ENCODE results near the gene ABHD4.
"Not testable (repeated sequence)": the region's sequence is repeated elsewhere in the genome, so short reads cannot be mapped to it uniquely, and the experiment has no call there.

ABHD4 gene

DNA sequence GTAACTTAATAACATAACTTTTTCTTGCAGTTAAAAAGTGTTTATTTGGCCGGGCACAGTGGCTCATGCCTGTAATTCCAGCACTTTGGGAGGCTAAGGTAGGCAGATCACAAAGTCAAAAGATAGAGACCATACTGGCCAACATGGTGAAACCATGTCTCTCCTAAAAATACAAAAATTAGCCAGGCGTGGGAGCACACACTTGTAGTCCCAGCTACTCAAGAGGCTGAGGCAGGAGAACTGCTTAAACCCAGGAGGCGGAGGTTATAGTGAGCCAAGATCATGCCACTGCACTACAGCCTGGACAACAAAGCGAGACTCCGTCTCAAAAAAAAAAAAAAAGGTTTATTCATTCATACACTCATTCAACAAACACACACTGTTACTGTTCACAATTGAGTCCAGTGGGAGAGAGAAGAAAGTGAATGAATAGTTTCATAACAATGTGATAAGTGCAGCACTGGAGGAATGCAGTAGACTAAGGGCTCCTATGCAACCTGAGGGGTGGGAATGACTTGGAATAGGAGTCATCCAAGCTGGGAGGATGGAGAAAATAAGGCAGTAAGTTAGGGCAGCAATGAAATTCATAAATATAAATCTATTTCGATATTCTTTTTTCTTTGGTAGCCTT, 28.9 kb upstream of the ABHD4 start:
- ATAC-seq (replicated peaks) (no peak), DNase-seq (no peak)
- Mint-ChIP-seq H3K36me3 (peaks cover 48 to 60% of the 10 kb centered on the region in 2 donors), H3K27me3 (no peaks in the 10 kb centered on the region), H3K27ac (peak overlapping the region; percentile 95), H3K4me1 (peaks cover 44 to 78% of the 10 kb centered on the region in 2 donors), H3K4me3 (peak overlapping the region; percentile 71 to 73), H3K9me3 (no peaks in the 10 kb centered on the region)

DNA sequence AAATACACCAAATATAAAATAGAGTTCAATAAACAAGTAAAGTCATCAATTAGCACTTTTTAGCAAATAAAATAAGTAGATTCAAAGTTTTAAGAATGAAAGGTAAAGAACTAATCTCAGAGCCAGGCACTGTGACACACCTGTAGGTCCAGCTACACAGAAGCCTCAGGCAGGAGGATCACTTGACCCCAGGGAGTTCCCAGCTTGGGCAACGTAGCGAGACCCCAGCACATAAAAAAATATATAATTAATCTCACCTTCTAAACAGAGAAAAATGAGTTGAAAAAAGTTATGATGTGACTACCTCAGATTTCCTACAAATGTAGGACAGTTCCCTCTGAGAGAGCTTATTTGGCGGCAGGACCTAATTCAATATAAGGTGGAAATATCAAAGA, 28.4 kb upstream of the ABHD4 start:
- Mint-ChIP-seq H3K4me1 (peaks cover 41 to 75% of the 10 kb centered on the region in 2 donors), H3K27me3 (no peaks in the 10 kb centered on the region), H3K36me3 (peaks cover 48 to 60% of the 10 kb centered on the region in 2 donors), H3K27ac (peak overlapping the region; percentile 81), H3K4me3 (peak overlapping the region; percentile 73 to 74), H3K9me3 (no peaks in the 10 kb centered on the region)
- peak in 1 of 2 donors; percentile 1 for ATAC-seq (replicated peaks)
- no peak for DNase-seq

DNA sequence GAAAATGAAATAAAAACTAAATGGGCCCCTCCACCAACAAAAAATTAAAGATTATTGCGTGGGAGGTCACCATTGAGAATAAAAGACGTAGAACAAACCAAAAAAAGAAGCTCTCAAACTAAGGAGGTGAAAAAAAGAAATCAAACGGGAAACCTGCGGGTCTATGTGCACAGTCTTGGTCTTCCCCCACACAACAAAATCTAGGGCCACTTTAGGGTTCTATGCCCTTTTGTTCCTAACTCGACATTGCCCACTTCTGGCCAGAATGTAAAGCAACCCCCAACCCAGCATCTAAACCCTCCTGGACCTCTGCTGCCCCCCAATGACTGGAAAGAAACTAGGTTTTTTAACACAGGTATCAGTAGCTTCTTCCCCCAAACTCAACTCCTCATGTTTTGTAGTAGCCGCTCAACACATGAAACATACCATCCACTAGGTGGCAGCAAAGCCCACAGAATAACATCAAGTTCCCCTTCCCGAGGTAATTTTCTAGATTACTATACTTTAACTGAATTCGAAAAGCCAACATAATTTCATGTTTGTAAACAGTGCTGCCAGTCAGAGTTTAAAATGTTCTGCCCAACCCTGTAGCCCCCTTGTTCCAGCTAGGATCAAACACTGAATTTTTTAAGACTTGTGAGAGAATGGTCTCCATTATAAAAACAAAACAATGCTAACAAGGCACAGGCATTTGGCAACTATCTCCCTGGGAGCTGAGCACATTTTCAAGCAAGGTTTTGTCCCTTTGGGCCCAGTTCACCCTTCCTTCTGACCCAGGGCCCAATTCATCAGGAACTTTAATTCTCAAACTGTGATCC, 27.8 kb upstream of the ABHD4 start:
- peak; percentile 86 to 87 for ATAC-seq (replicated peaks)

DNA sequence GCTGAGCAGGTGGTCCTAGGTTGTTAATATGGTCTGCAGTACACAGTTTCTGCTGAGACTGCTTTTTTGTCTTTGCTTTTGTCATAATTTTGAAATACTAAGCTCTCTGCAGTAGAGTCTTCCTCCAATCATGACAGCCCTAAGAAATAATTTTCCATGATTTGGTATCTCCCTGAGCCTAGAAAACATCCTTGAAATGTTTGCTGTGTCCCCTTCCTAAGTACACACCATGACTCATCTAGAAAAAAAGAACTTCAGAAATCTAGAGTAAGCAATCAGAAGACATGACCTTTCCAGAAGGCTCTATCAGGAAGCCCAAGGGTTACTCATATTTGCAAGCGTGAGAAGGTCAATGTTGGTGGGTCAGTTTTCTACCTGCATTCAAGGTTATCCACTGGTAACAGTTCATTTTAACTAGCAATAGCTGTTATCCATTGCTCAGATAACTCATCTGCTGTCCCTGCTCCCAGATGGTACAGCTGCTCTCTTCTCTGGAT, 25.5 kb upstream of the ABHD4 start:
- Mint-ChIP-seq H3K4me3 (no peak overlapping the region), H3K9me3 (no peaks in the 10 kb centered on the region), H3K27ac (peak overlapping the region; percentile 21), H3K4me1 (peaks cover 31 to 68% of the 10 kb centered on the region in 2 donors), H3K36me3 (peaks cover 57 to 60% of the 10 kb centered on the region in 2 donors), H3K27me3 (no peaks in the 10 kb centered on the region)
- peak in 1 of 2 donors; percentile 20 for ATAC-seq (replicated peaks)
- DNase-seq, result no peak

More for the DNA sequence above, 27.8 kb upstream of the ABHD4 start:
- DNase-seq, result peak; percentile 89
- Mint-ChIP-seq H3K36me3 (peaks cover 45 to 57% of the 10 kb centered on the region in 2 donors), H3K27me3 (no peaks in the 10 kb centered on the region), H3K9me3 (no peaks in the 10 kb centered on the region), H3K4me1 (peaks cover 35 to 69% of the 10 kb centered on the region in 2 donors), H3K27ac (peak overlapping the region; percentile 81), H3K4me3 (peak overlapping the region; percentile 27 to 74)

DNA sequence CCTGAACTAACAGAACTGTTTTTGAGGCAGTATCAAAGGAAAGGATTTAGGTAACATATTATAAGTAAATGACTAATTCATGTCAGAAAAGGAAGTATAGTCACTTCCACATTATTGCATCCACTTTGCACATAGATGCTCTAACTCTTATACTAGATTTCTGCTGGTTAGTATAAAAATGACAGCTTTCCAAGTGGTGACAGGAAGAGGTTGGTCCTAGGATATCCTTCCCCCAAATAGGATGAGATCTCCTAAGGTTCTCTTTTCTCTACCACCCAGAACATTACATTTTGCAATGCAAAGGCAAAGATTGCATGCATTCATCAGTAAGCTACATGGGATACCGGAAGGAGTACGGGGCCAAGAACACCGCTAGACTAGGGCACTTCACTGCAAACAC, 24.3 kb upstream of the ABHD4 start:
- H3K4me1 Mint-ChIP-seq, result peaks cover 24 to 67% of the 10 kb centered on the region in 2 donors
- peaks cover 57% of the 10 kb centered on the region in 2 donors for H3K36me3 Mint-ChIP-seq
- ATAC-seq (replicated peaks) (no peak), DNase-seq (no peak)
- no peaks in the 10 kb centered on the region for H3K9me3 Mint-ChIP-seq
- no peak overlapping the region for H3K27ac Mint-ChIP-seq
- H3K4me3 Mint-ChIP-seq, result no peak overlapping the region
- no peaks in the 10 kb centered on the region for H3K27me3 Mint-ChIP-seq

DNA sequence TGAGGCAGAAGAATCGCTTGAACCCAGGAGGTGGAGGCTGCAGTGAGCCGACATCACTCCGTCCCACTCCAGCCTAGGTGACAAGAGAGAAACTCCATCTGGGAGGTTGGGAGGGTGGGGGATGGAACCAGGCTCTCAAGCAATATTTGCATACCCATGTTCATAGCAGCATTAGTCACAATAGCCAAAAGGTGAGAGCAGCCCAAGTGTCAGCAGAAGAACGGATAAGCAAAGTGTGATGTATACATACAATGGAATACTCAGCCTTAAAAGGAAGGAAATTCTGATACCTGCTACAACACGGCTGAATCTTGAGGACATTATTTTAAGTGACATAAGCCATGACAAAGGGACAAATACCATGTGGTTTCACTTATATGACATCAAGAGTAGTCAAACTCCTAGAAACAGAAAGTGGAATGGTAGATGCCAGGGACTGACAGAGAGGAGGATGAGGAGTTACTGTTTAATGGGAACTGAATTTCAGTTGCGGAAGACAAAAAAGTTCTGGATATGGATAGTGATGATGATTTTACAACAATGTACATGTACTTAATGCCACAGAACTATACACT, 20.7 kb upstream of the ABHD4 start:
- H3K9me3 Mint-ChIP-seq, result no peaks in the 10 kb centered on the region
- no peaks in the 10 kb centered on the region for H3K27me3 Mint-ChIP-seq
- peaks cover 62 to 64% of the 10 kb centered on the region in 2 donors for H3K36me3 Mint-ChIP-seq
- peaks cover 27 to 64% of the 10 kb centered on the region in 2 donors for H3K4me1 Mint-ChIP-seq
- DNase-seq (no peak), ATAC-seq (replicated peaks) (peak in 1 of 2 donors; percentile 31)
- H3K4me3 Mint-ChIP-seq, result no peak overlapping the region
- H3K27ac Mint-ChIP-seq, result no peak overlapping the region

DNA sequence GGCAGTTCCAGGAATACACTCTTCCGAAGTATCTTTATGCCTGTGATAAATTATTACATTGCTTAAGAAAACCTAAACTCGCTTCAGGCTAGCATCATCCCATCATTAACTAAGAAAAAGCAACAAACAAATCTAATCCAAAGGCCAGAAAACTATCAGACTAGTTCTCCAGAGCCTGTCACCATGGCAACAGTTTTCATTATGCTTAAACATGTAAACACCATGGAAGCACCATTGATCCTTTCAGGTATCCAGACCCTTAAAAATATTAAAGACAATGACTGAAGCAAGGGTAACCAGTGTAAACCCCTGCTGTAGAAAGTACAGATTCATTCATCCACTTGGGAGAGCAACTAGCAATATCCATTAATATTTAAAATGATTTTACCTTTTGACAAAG, 18.9 kb upstream of the ABHD4 start:
- Mint-ChIP-seq H3K4me3 (no peak overlapping the region), H3K36me3 (peaks cover 59 to 62% of the 10 kb centered on the region in 2 donors), H3K9me3 (no peaks in the 10 kb centered on the region), H3K4me1 (peaks cover 33 to 66% of the 10 kb centered on the region in 2 donors), H3K27me3 (no peaks in the 10 kb centered on the region), H3K27ac (peak overlapping the region; percentile 34)
- DNase-seq (no peak), ATAC-seq (replicated peaks) (no peak)

DNA sequence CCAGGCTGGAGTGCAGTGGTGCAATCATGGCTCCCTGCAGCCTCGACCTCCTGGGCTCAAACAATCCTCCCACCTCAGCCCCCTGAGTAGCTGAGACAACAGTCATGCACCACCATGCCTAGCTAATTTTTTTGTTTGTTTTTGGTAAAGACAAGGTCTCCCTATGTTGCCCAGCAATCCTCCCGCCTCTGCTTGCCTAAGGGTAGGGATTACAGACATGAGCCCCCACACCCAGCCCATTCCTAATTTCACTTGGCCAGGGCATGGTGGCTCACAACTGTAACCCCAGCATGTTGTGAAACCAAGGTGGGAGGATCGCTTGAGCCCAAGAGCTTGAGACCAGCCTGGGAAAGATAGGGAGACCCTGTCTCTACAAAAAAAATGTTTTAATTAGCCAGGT, 18.2 kb upstream of the ABHD4 start:
- no peaks in the 10 kb centered on the region for H3K9me3 Mint-ChIP-seq
- no peak for DNase-seq
- no peak overlapping the region for H3K27ac Mint-ChIP-seq
- peaks cover 39 to 70% of the 10 kb centered on the region in 2 donors for H3K4me1 Mint-ChIP-seq
- peaks cover 58 to 61% of the 10 kb centered on the region in 2 donors for H3K36me3 Mint-ChIP-seq
- no peak overlapping the region for H3K4me3 Mint-ChIP-seq
- ATAC-seq (replicated peaks), result no peak
- H3K27me3 Mint-ChIP-seq, result no peaks in the 10 kb centered on the region

DNA sequence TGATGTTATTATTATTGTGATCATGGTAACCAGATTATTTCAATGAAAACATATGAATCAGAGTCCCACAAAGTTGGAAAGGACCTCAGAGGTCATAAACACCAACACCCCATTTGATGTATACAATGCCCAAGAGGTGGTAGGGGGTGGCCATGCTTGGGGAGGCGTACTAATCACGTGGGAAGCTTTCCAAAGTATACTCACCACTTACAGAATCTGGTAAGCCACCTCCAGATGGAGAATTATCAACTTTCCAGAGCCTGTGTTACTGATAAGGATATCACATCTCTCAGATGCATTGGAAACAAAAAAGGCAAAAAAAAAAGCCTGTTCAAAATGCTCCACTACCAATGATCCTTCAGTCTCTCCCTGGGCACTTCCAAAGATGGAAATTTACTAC, 17.5 kb upstream of the ABHD4 start:
- ATAC-seq (replicated peaks), result no peak
- Mint-ChIP-seq H3K27me3 (no peaks in the 10 kb centered on the region), H3K36me3 (peaks cover 61 to 63% of the 10 kb centered on the region in 2 donors), H3K9me3 (no peaks in the 10 kb centered on the region), H3K27ac (no peak overlapping the region), H3K4me3 (no peak overlapping the region), H3K4me1 (peaks cover 41 to 75% of the 10 kb centered on the region in 2 donors)
- DNase-seq, result no peak

DNA sequence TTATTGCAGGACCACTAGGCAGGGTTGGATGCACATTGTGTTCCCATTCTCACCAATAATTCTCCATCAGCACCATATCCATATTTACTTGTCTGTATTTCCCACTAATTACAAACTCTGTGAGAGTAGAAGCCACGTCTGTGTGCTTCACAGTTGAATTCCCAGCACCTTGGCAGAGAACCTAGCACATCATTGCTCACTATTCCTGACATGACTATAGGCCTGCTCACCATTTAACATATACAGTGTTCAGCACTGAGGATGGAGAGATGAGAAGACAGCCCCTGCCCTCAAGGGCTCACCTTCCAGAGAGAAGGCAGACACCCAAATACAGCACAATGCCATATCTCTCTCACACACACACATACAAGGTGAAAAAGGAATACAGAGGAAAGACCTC, 14.1 kb upstream of the ABHD4 start:
- Mint-ChIP-seq H3K4me1 (peaks cover 46 to 74% of the 10 kb centered on the region in 2 donors), H3K27me3 (no peaks in the 10 kb centered on the region), H3K9me3 (no peaks in the 10 kb centered on the region), H3K27ac (no peak overlapping the region), H3K36me3 (peaks cover 52 to 61% of the 10 kb centered on the region in 2 donors), H3K4me3 (peak overlapping the region; percentile 1 to 56)
- ATAC-seq (replicated peaks), result no peak
- DNase-seq, result no peak

DNA sequence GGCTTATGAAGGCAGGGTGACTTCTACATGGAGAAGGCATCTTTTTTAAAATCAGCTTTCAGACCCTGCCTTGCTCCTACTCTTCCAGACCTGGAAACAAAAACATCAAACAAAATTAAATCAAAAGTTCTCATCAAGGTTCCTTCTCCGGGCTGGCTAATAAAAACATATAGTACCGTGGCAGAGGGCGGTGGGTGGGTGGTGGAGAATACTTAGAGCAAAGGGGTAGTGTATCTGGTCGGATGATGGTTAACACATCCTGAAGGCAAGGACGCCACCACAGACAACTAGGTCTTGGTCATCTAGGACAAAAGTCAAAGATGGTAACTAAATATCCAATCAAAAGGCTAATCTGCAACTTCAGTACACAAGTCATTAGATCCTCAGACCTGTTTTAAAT, 10.9 kb upstream of the ABHD4 start:
- ATAC-seq (replicated peaks) (no peak), DNase-seq (no peak)
- Mint-ChIP-seq H3K4me1 (peaks cover 50 to 79% of the 10 kb centered on the region in 2 donors), H3K27ac (no peak overlapping the region), H3K9me3 (no peaks in the 10 kb centered on the region), H3K36me3 (peaks cover 37 to 47% of the 10 kb centered on the region in 2 donors), H3K27me3 (no peaks in the 10 kb centered on the region), H3K4me3 (peak overlapping the region; percentile 97 to 98)

DNA sequence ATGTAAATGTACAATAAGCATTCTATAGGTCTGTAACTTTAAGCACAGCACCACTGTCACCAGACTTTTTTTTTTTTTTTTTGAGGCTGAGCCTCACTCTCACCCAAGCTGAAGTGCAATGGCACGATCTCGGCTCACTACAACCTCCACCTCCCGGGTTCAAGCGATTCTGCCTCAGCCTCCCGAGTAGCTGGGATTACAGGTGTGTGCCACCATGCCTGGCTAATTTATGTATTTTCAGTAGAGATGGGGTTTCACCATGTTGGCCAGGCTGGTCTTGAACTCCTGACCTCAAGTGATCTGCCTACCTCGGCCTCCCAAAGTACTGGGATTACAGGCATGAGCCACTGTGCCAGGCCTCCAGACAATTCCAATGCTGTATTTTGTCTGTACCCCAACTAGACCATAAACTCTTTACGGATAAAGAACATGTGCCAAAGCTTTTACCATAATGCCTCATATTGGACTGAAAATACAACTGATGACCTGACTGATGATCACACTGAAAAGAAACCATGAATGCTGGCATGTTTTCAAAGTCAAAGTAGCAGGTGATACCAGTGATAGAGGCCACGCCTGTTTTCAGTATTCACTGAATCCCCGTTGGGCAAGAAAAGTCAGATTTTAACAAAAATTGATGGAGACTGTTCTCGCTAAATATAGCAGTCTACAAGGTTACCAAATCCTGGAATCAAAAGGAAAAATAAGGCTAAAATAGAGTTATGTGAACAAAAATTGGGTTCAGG, 10.2 kb upstream of the ABHD4 start:
- H3K9me3 Mint-ChIP-seq; ATAC-seq (replicated peaks); H3K27me3 Mint-ChIP-seq; DNase-seq: not testable (repeated sequence)
- Mint-ChIP-seq H3K27ac (peak overlapping the region; percentile 98), H3K36me3 (peaks cover 32 to 43% of the 10 kb centered on the region in 2 donors), H3K4me1 (peaks cover 49 to 75% of the 10 kb centered on the region in 2 donors), H3K4me3 (peak overlapping the region; percentile 97 to 98)

DNA sequence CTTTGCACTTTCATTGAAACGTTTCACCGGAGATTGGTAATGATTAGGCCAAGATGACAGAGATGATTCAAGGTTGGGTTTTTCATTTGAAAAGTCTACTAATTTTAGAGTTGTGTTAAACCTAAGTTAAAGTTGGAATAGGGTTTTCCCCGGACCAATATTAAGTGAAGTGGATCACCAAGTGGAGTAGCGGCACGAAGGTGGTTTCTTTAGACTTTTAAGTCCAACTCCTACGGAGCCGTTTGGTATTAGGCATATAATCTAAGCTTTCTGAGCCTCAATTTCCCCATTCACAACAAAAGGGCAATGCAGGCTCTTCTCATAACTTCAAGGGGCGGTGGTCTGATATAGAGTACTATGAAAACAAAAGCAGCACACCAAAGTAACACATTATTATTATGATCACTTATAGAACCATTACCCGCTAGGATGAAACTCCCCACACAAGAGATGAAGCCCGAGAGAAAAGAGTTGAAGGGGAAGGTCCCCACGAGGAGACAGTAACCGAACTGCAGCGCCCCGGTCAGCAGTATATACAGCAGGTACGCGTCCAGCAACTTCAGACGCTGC, 9.5 kb upstream of the ABHD4 start:
- H3K9me3 Mint-ChIP-seq, result no peaks in the 10 kb centered on the region
- H3K27me3 Mint-ChIP-seq, result no peaks in the 10 kb centered on the region
- DNase-seq (no peak), ATAC-seq (replicated peaks) (peak; percentile 19 to 30)
- peak overlapping the region; percentile 98 for H3K27ac Mint-ChIP-seq
- peak overlapping the region; percentile 97 to 98 for H3K4me3 Mint-ChIP-seq
- peaks cover 46 to 75% of the 10 kb centered on the region in 2 donors for H3K4me1 Mint-ChIP-seq
- H3K36me3 Mint-ChIP-seq, result peaks cover 27 to 38% of the 10 kb centered on the region in 2 donors

All from stimulated activated naive B cell treated with anti-CD40 and anti-IgM and Interleukin-4, amounts not matched to agents 10 μg/mL and 1 μg/mL and 100 μg/mL, for 72 hours (primary cell).